DOHH2 (cell line): ENCODE measurements around the gene BOD1L1.

ENCODE experiments used
- EZH2phosphoT487 ChIP-seq: fragments of 200-600 bp; sonication (generic); IDR thresholded peaks from 2 replicates; pipeline ENCODE4 v1.6.1; 2017; ENCODE audit warnings: borderline replicate concordance, mild to moderate bottlenecking, antibody characterized with exemption, low read length, moderate library complexity, mixed read lengths
- TF ChIP-seq, protein P1 (sequence below): fragments of 200-600 bp; sonication (generic); IDR thresholded peaks from one replicate; pipeline ENCODE4 v1.5.1; 2014; ENCODE audit warnings: antibody characterized with exemption, mild to moderate bottlenecking, low read depth, low read length; ENCODE audit not compliant: poor library complexity, severe bottlenecking

DNA sequence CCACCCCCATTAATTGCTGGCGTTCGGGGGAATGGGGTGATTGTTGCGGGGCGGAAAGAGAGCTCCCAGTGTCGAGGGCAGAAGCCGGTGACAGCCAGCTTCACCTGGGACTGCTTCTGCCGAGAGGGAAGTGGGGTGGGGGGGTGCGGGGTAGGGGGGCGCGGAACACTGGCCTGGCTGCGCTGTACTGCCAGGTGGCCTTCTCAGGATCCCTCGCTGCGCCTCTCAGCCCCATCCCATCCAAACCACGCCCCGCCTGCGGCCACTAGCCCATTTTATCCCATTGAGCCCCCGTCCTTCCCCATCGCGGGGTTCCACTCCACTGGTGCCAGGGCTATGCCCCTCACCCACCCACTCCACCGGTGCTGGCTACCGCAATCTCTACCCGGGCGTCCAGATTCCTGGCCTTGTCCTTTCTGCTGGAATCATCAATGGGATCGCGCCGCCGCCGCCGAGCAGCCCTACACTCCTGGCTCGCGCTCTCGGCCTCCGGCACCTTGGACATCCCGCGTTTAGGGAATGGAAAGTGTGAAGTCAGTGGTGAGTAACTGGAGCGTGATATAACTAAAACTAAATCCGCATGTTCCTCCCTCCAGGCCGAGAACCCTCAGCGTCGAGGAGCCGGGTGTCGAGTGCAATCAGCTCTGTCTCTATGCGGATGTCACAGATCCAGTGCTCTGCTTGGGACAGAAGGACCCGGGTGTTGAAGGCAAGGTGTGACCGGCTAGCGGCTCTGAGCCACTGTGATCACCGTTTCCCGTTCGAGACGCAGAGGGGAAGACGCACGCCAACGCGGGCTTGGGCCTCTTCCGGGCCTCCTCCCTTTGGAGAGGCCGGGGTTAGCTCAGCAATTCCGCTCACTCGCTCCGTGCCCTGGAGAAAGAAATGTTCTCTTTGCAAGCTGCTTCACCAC, 103.7 kb downstream of the BOD1L1 start:
- no peak for TF ChIP-seq EZH2phosphoT487
- TF ChIP-seq, protein P1, sequence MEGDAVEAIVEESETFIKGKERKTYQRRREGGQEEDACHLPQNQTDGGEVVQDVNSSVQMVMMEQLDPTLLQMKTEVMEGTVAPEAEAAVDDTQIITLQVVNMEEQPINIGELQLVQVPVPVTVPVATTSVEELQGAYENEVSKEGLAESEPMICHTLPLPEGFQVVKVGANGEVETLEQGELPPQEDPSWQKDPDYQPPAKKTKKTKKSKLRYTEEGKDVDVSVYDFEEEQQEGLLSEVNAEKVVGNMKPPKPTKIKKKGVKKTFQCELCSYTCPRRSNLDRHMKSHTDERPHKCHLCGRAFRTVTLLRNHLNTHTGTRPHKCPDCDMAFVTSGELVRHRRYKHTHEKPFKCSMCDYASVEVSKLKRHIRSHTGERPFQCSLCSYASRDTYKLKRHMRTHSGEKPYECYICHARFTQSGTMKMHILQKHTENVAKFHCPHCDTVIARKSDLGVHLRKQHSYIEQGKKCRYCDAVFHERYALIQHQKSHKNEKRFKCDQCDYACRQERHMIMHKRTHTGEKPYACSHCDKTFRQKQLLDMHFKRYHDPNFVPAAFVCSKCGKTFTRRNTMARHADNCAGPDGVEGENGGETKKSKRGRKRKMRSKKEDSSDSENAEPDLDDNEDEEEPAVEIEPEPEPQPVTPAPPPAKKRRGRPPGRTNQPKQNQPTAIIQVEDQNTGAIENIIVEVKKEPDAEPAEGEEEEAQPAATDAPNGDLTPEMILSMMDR = no peak
